GM23248 (cell line): Measurements from ENCODE around the gene MBTPS1. TPM values are rescaled to one million over a fixed set of nuclear protein-coding genes. Genes with fewer than 3 reads are reported as not detected.

Experiments used
- DNase-seq: peaks from one replicate; pipeline ENCODE4 v3.0.0-alpha.2; 2015
- H2AFZ ChIP-seq: fragments of 200-600 bp; sonication (generic); 2 replicates; pipeline ENCODE4 v1.6.1; 2016; ENCODE audit warnings: antibody characterized with exemption
- H3F3A ChIP-seq: fragments of 200-600 bp; sonication (generic); 2 replicates; pipeline ENCODE4 v1.6.1; 2016; ENCODE audit warnings: mild to moderate bottlenecking, antibody characterized with exemption, mixed run types; ENCODE audit not compliant: insufficient read depth
- H3K27ac ChIP-seq: fragments of 200-600 bp; sonication (generic); 2 replicates; pipeline ENCODE4 v1.5.1; 2016; ENCODE audit warnings: mild to moderate bottlenecking
- H3K27me3 ChIP-seq: fragments of 200-600 bp; sonication (generic); replicated peaks from 2 replicates; pipeline ENCODE4 v1.6.1; 2016; ENCODE audit warnings: mild to moderate bottlenecking; ENCODE audit not compliant: insufficient read depth
- H3K36me3 ChIP-seq: fragments of 200-600 bp; sonication (generic); 2 replicates; pipeline ENCODE4 v1.6.1; 2016; ENCODE audit warnings: low read depth, mild to moderate bottlenecking
- H3K4me1 ChIP-seq: fragments of 200-600 bp; sonication (generic); 2 replicates; pipeline ENCODE4 v1.6.1; 2016; ENCODE audit warnings: mild to moderate bottlenecking; ENCODE audit not compliant: insufficient read depth
- H3K4me2 ChIP-seq: fragments of 200-600 bp; sonication (generic); one replicate; pipeline ENCODE4 v1.6.1; 2016; ENCODE audit warnings: mild to moderate bottlenecking; ENCODE audit not compliant: unreplicated experiment
- H3K4me3 ChIP-seq: fragments of 200-600 bp; sonication (generic); 2 replicates; pipeline ENCODE4 v1.5.1; 2016; ENCODE audit warnings: mild to moderate bottlenecking
- H3K79me2 ChIP-seq: fragments of 200-600 bp; sonication (generic); 2 replicates; pipeline ENCODE4 v1.6.1; 2016; ENCODE audit warnings: mild to moderate bottlenecking; ENCODE audit not compliant: insufficient read depth
- H3K9ac ChIP-seq: fragments of 200-600 bp; sonication (generic); 2 replicates; pipeline ENCODE4 v1.6.1; 2016; ENCODE audit warnings: mild to moderate bottlenecking
- H3K9me2 ChIP-seq: fragments of 200-600 bp; sonication (generic); 2 replicates; pipeline ENCODE4 v1.6.1; 2016; ENCODE audit warnings: mixed run types, mild to moderate bottlenecking, moderate library complexity; ENCODE audit not compliant: insufficient read depth
- H3K9me3 ChIP-seq: fragments of 200-600 bp; sonication (generic); one replicate; pipeline ENCODE4 v1.6.1; 2017; ENCODE audit warnings: low read depth
- H4K20me1 ChIP-seq: fragments of 200-600 bp; sonication (generic); 2 replicates; pipeline ENCODE4 v1.6.0; 2016; ENCODE audit not compliant: insufficient read depth
- EZH2 ChIP-seq: fragments of 200-600 bp; sonication (generic); IDR thresholded peaks from 2 replicates; pipeline ENCODE4 v1.6.1; 2018; ENCODE audit warnings: antibody characterized with exemption, mild to moderate bottlenecking; ENCODE audit not compliant: insufficient read depth, poor library complexity, severe bottlenecking
- EZH2phosphoT487 ChIP-seq: fragments of 200-600 bp; sonication (generic); IDR thresholded peaks from 2 replicates; pipeline ENCODE4 v1.6.1; 2018; ENCODE audit warnings: antibody characterized with exemption, moderate library complexity, mild to moderate bottlenecking, low read depth; ENCODE audit not compliant: insufficient read depth
- WGBS, 2 experiments: methylation state at CpG; one replicate each; pipeline ENCODE4 v1.1.6; 2015 to 2017; ENCODE audit warnings: low lambda C conversion rate in 2 of 2, low coverage in 1 of 2; ENCODE audit errors: missing lambda C conversion rate in 2 of 2; 5-methylcytosine and 5-hydroxymethylcytosine counted together
- in situ Hi-C: fragments of 300-500 bp; cut with MboI; formaldehyde crosslinking; loops from 2 replicates; pipeline ENCODE4 v1.15.0; 2020
- polyA plus RNA-seq: library from polyadenylated mRNA; unstranded; fragments of >200 nt; fragmentation: Nextera tagmentation; extraction: Ambion mirVana; gene quantifications from 2 replicates; pipeline ENCODE4 v1.2.1, GENCODE V29; 2016
- total RNA-seq: library from RNA; depleted of rRNA; stranded (reverse); fragments of >200 nt; shearing (Covaris generic); gene quantifications from 2 replicates; pipeline ENCODE4 v1.2.3, GENCODE V29; 2014

MBTPS1 gene
- total and polyA plus RNA-seq, 2 experiments from 2014 or later = 84.0 to 95.7 TPM

DNA sequence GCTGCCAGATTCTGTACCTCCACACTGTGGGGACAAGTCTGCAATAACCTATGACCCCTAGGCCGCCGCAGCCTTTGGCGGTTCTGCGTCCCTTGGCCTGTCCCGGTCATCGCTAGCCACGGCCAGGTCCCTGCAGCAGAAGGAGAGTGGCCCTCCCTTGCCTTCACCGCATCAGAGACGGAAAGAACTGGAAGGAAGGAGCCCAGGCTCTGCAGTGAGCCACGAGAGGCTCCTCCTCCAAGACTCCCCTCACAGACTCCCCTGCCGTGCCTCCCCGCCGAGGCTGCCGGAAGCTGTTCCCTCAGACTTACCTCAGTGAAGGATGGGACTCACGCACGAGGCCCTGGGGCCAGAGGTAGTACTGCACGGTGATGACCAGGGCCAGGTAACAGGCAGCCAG lies 85.2 kb downstream of the MBTPS1 start:
- H3K9ac ChIP-seq = no peak overlapping the region
- no peaks in the 10 kb centered on the region for H3K36me3 ChIP-seq
- H3F3A ChIP-seq = no peaks in the 10 kb centered on the region
- DNase-seq = no peak
- H3K9me2 ChIP-seq = no peaks in the 10 kb centered on the region
- TF ChIP-seq EZH2phosphoT487 (no peak), EZH2 (no peak)
- H3K4me1 ChIP-seq = no peaks in the 10 kb centered on the region
- H3K27ac ChIP-seq = no peak overlapping the region
- 88% methylated on average over 17 of the region's 17 CpGs for WGBS, 2 experiments
- H3K4me2 ChIP-seq = no peak overlapping the region
- no peaks in the 10 kb centered on the region for H3K79me2 ChIP-seq
- in situ Hi-C loops = no loop called here
- no peaks in the 10 kb centered on the region for H4K20me1 ChIP-seq
- peaks cover 9% of the 10 kb centered on the region; the same call in 1 of the 2 replicates for H3K27me3 ChIP-seq
- no peak overlapping the region for H3K4me3 ChIP-seq
- H3K9me3 ChIP-seq = no peaks in the 10 kb centered on the region
- no peak overlapping the region for H2AFZ ChIP-seq

DNA sequence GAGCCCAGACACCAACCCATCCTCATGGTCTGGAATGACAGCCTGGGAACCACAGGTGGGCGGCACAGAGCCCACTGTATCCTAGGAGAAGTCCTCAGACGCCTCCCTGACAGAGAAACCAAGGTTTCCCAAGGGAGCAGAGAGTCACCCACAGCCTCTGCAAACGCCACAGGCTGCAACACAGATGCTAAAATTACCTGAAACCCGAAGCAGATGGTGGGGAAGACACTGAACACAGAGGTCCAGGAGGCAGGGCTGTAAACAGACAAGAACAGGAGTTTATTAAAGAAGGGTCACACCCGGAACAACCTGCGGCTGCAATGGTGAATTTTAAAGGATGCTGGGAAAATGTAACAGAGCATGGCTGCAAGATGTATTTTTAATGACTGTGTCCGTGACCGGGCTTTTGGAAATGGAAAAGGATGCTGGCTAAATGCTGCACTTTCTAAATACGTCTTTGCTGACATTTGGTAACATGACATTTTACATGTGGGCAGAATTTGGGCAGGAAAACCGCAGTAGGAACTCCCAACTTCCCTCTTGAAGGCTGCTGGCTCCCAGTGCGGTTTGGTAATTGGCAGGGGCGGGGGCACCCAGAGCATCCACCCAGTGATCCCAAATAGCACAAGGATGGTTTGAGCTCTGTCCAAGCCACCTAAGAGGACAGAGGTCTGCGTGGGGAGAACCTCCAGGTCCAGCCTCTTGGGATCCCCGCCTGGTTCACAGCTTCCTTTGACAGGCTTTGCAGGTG lies 87.3 kb downstream of the MBTPS1 start:
- Histone ChIP-seq H3F3A (no peaks in the 10 kb centered on the region), H3K9me2 (no peaks in the 10 kb centered on the region), H3K27ac (no peak overlapping the region), H3K27me3 (no peaks in the 10 kb centered on the region), H3K4me1 (peaks cover 5% of the 10 kb centered on the region; the same call in 1 of the 2 replicates), H3K36me3 (no peaks in the 10 kb centered on the region), H3K4me3 (no peak overlapping the region), H3K4me2 (no peak overlapping the region), H3K79me2 (no peaks in the 10 kb centered on the region), H4K20me1 (no peaks in the 10 kb centered on the region), H3K9me3 (no peaks in the 10 kb centered on the region), H3K9ac (no peak overlapping the region), H2AFZ (no peak overlapping the region)
- TF ChIP-seq EZH2phosphoT487 = no peak
- TF ChIP-seq EZH2 = no peak
- DNase-seq = no peak
- in situ Hi-C loops = no loop called here
- 66 to 67% methylated on average over 14 of the region's 14 CpGs for WGBS, 2 experiments

DNA sequence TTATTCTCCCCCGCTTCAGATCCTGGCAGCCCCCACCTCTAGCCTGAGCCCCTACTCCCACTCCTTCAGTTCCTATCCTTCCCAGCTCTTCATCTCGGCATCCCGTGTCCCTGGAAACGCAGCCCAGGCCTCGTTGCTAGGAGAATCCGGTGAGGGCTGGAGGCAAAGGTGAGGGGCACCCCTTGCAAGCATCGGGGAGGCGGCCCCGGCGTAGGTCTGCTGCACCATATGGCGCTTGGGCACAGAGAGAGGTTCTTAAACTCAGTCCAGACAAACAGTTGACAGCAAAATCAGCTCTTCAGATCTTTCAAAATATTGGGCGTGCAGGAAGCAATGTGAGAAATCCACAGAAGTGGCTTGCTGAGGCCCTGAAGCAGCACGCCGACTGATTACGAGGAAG lies 89.1 kb downstream of the MBTPS1 start:
- Histone ChIP-seq H3K36me3 (no peaks in the 10 kb centered on the region), H3K9ac (no peak overlapping the region), H3F3A (no peaks in the 10 kb centered on the region), H3K9me3 (no peaks in the 10 kb centered on the region), H2AFZ (no peak overlapping the region), H3K4me3 (no peak overlapping the region), H4K20me1 (no peaks in the 10 kb centered on the region), H3K27me3 (no peaks in the 10 kb centered on the region), H3K4me1 (peaks cover 5% of the 10 kb centered on the region; the same call in 1 of the 2 replicates), H3K9me2 (no peaks in the 10 kb centered on the region), H3K4me2 (no peak overlapping the region), H3K27ac (no peak overlapping the region), H3K79me2 (no peaks in the 10 kb centered on the region)
- no peak for TF ChIP-seq EZH2
- TF ChIP-seq EZH2phosphoT487 = no peak
- 80 to 82% methylated on average over 15 of the region's 15 CpGs for WGBS, 2 experiments
- no peak for DNase-seq
- in situ Hi-C loops = no loop called here

DNA sequence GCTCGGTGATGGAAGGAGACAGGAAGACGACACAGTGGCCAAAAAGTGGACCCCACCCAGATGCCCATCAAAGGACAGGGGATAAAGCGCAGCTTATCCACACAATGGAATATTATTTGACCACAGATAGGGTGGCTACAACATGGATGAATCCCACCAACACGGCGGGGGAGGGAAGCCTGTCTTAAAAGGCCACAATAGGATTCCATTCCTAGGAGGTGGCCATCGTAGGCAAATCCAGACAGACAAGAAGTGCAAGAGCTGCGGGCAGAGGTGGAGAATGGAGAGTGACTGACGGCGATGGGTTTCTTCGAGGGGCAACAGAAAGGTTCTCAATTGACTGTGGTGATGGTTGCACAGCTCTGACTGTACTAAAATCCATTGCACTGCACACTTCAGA lies 90.1 kb downstream of the MBTPS1 start:
- no peaks in the 10 kb centered on the region for H3K9me2 ChIP-seq
- H3K27ac ChIP-seq = no peak overlapping the region
- H3K27me3 ChIP-seq = no peaks in the 10 kb centered on the region
- no peaks in the 10 kb centered on the region for H3K79me2 ChIP-seq
- H3K9me3 ChIP-seq = no peaks in the 10 kb centered on the region
- no peaks in the 10 kb centered on the region for H3F3A ChIP-seq
- H3K36me3 ChIP-seq = no peaks in the 10 kb centered on the region
- DNase-seq = no peak
- H2AFZ ChIP-seq = no peak overlapping the region
- H3K9ac ChIP-seq = no peak overlapping the region
- H4K20me1 ChIP-seq = no peaks in the 10 kb centered on the region
- TF ChIP-seq EZH2phosphoT487 (no peak), EZH2 (no peak)
- no peak overlapping the region for H3K4me3 ChIP-seq
- WGBS, 2 experiments = 95 to 96% methylated on average over 10 of the region's 10 CpGs
- in situ Hi-C loops = no loop called here
- H3K4me1 ChIP-seq = peaks cover 5% of the 10 kb centered on the region; the same call in 1 of the 2 replicates
- H3K4me2 ChIP-seq = no peak overlapping the region
